WTC11 (cell line): ENCODE data around the gene SRXN1. TPM values are rescaled to one million over a fixed set of nuclear protein-coding genes. Genes with fewer than 3 reads are reported as not detected.
A peak's percentile ranks its signal among the peaks of the same experiment; 100 is the strongest.

Experiments used
- ATAC-seq: fragments of 200-7000 bp; cut with Tn5 transposase; 2 replicates; pipeline ENCODE4 v1.10.0; 2021; ENCODE audit warnings: mild to moderate bottlenecking, moderate library complexity
- CTCF ChIA-PET: fragments of 300-600 bp; sonication (Branson Sonifier 250); formaldehyde crosslinking; loops from one replicate; lab custom pipeline; 2021; ENCODE audit warnings: antibody characterized with exemption; lab: Charles Lee
- POLR2A ChIA-PET: fragments of 350-600 bp; sonication (Branson Sonifier 250); formaldehyde crosslinking; loops from one replicate; lab custom pipeline; 2021; ENCODE audit warnings: antibody characterized with exemption; lab: Charles Lee
- DNase-seq: peaks from one replicate; pipeline ENCODE4 v3.0.0; 2021; ENCODE audit warnings: low spot score
- H3K27ac Mint-ChIP-seq: 2 replicates; pipeline ENCODE4 v1.8.0; 2021; ENCODE audit warnings: mixed read lengths
- H3K27me3 Mint-ChIP-seq: 2 replicates; pipeline ENCODE4 v1.8.0; 2021; ENCODE audit warnings: low read depth, mild to moderate bottlenecking, moderate library complexity, mixed read lengths
- H3K36me3 Mint-ChIP-seq: 2 replicates; pipeline ENCODE4 v1.8.0; 2021; ENCODE audit warnings: mixed read lengths
- H3K4me1 Mint-ChIP-seq: 2 replicates; pipeline ENCODE4 v1.8.0; 2022; ENCODE audit warnings: mixed read lengths
- H3K4me3 Mint-ChIP-seq: 2 replicates; pipeline ENCODE4 v1.8.0; 2021; ENCODE audit warnings: mild to moderate bottlenecking, moderate library complexity, mixed read lengths
- H3K9me3 Mint-ChIP-seq: 2 replicates; pipeline ENCODE4 v1.8.0; 2021; ENCODE audit warnings: mixed read lengths
- ATF6 ChIP-seq: sonication (generic); formaldehyde crosslinking; IDR thresholded peaks from 2 replicates; pipeline ENCODE4 v1.8.1; 2023; ENCODE audit warnings: mild to moderate bottlenecking, missing genetic modification reagents
- CBFB ChIP-seq: sonication (generic); formaldehyde crosslinking; IDR thresholded peaks from 2 replicates; pipeline ENCODE4 v1.8.1; 2022; ENCODE audit warnings: mild to moderate bottlenecking, low read depth, missing genetic modification reagents
- CTCF ChIP-seq: fragments of 200-600 bp; IDR thresholded peaks from 2 replicates; pipeline ENCODE4 v1.8.0; 2022; ENCODE audit warnings: antibody characterized with exemption
- E2F1 ChIP-seq: sonication (generic); formaldehyde crosslinking; IDR thresholded peaks from 2 replicates; pipeline ENCODE4 v1.8.0; 2022; ENCODE audit warnings: mild to moderate bottlenecking, missing genetic modification reagents
- E2F4 ChIP-seq: sonication (generic); formaldehyde crosslinking; IDR thresholded peaks from 2 replicates; pipeline ENCODE4 v1.8.1; 2022; ENCODE audit warnings: low read depth, mild to moderate bottlenecking, moderate library complexity, missing genetic modification reagents, borderline replicate concordance
- EMX1 ChIP-seq: fragments of 250-450 bp; sonication (Bioruptor Pico); IDR thresholded peaks from 2 replicates; pipeline ENCODE4 v1.8.0; 2021; ENCODE audit warnings: mild to moderate bottlenecking
- FOXK1 ChIP-seq: sonication (generic); formaldehyde crosslinking; IDR thresholded peaks from 2 replicates; pipeline ENCODE4 v1.8.0; 2022; ENCODE audit warnings: mild to moderate bottlenecking, moderate library complexity, missing genetic modification reagents
- GTF2I ChIP-seq: fragments of 250-450 bp; sonication (Bioruptor Pico); conservative IDR thresholded peaks from 2 replicates; pipeline ENCODE4 v1.4.0; 2021; ENCODE audit warnings: mild to moderate bottlenecking
- HMGXB4 ChIP-seq: sonication (generic); formaldehyde crosslinking; IDR thresholded peaks from 2 replicates; pipeline ENCODE4 v1.8.1; 2023; ENCODE audit warnings: mild to moderate bottlenecking, moderate library complexity, missing genetic modification reagents
- IRF2 ChIP-seq: sonication (generic); formaldehyde crosslinking; IDR thresholded peaks from 2 replicates; pipeline ENCODE4 v1.8.0; 2022; ENCODE audit warnings: low read depth, missing genetic modification reagents, borderline replicate concordance
- JAZF1 ChIP-seq: fragments of 250-450 bp; sonication (Bioruptor Pico); IDR thresholded peaks from 2 replicates; pipeline ENCODE4 v1.9.0; 2021; ENCODE audit warnings: moderate library complexity, mild to moderate bottlenecking, inconsistent platforms
- JUN ChIP-seq: sonication (generic); formaldehyde crosslinking; IDR thresholded peaks from 2 replicates; pipeline ENCODE4 v1.8.0; 2023; ENCODE audit warnings: mild to moderate bottlenecking, missing genetic modification reagents
- KAT7 ChIP-seq: sonication (generic); formaldehyde crosslinking; IDR thresholded peaks from 2 replicates; pipeline ENCODE4 v1.8.1; 2023; ENCODE audit warnings: missing genetic modification reagents, mild to moderate bottlenecking, borderline replicate concordance
- MYBL2 ChIP-seq: sonication (generic); formaldehyde crosslinking; IDR thresholded peaks from 2 replicates; pipeline ENCODE4 v1.8.1; 2023; ENCODE audit warnings: mild to moderate bottlenecking, moderate library complexity, missing genetic modification reagents
- NFE2L1 ChIP-seq: sonication (generic); formaldehyde crosslinking; IDR thresholded peaks from 2 replicates; pipeline ENCODE4 v1.8.1; 2023; ENCODE audit warnings: missing genetic modification reagents
- NR2C2 ChIP-seq: sonication (generic); formaldehyde crosslinking; IDR thresholded peaks from 2 replicates; pipeline ENCODE4 v1.8.0; 2022; ENCODE audit warnings: mild to moderate bottlenecking, missing genetic modification reagents
- NR3C1 ChIP-seq: sonication (generic); formaldehyde crosslinking; conservative IDR thresholded peaks from 2 replicates; pipeline ENCODE4 v1.8.1; 2023; ENCODE audit warnings: low read depth, mild to moderate bottlenecking, missing genetic modification reagents
- SMAD3 ChIP-seq: sonication (generic); formaldehyde crosslinking; IDR thresholded peaks from 2 replicates; pipeline ENCODE4 v1.8.0; 2022; ENCODE audit warnings: missing genetic modification reagents, mild to moderate bottlenecking, borderline replicate concordance
- SOX15 ChIP-seq: fragments of 250-450 bp; sonication (Bioruptor Pico); IDR thresholded peaks from 2 replicates; pipeline ENCODE4 v1.9.0; 2021; ENCODE audit warnings: mild to moderate bottlenecking
- SP1 ChIP-seq: sonication (generic); formaldehyde crosslinking; conservative IDR thresholded peaks from 2 replicates; pipeline ENCODE4 v1.8.1; 2022; ENCODE audit warnings: missing genetic modification reagents
- TEAD1 ChIP-seq: sonication (generic); formaldehyde crosslinking; IDR thresholded peaks from 2 replicates; pipeline ENCODE4 v1.8.0; 2022; ENCODE audit warnings: mild to moderate bottlenecking, missing genetic modification reagents
- ZNF138 ChIP-seq: sonication (generic); formaldehyde crosslinking; conservative IDR thresholded peaks from 2 replicates; pipeline ENCODE4 v1.8.1; 2022; ENCODE audit warnings: mild to moderate bottlenecking, moderate library complexity, missing genetic modification reagents
- ZNF281 ChIP-seq: sonication (generic); formaldehyde crosslinking; IDR thresholded peaks from 2 replicates; pipeline ENCODE4 v1.8.0; 2023; ENCODE audit warnings: mild to moderate bottlenecking, missing genetic modification reagents
- ZNF317 ChIP-seq: sonication (generic); formaldehyde crosslinking; IDR thresholded peaks from 2 replicates; pipeline ENCODE4 v1.8.1; 2023; ENCODE audit warnings: low read depth, mild to moderate bottlenecking, moderate library complexity, missing genetic modification reagents, borderline replicate concordance
- ZNF416 ChIP-seq: fragments of 250-450 bp; sonication (Bioruptor Pico); IDR thresholded peaks from 2 replicates; pipeline ENCODE4 v1.9.0; 2021; ENCODE audit warnings: mild to moderate bottlenecking, inconsistent platforms
- ZSCAN18 ChIP-seq: fragments of 250-450 bp; sonication (Bioruptor Pico); IDR thresholded peaks from 2 replicates; pipeline ENCODE4 v2.1.2; 2022; ENCODE audit warnings: mild to moderate bottlenecking, moderate library complexity
- total RNA-seq: library from RNA; stranded (reverse); gene quantifications from 3 replicates; pipeline ENCODE4 v1.2.3, GENCODE V29; 2021

Gene SRXN1
- total RNA-seq, 1 experiment from 2014 or later, result 23.0 TPM

- peaks cover 31% of the 10 kb centered on the region for H3K36me3 Mint-ChIP-seq
- peak; percentile 92 for DNase-seq
- POLR2A ChIA-PET, result interaction anchor here (0.6 to 1.3 kb wide), 7 partner anchors 8 to 265 kb away, joined by 3 to 6 read pairs (median 4); partner anchors contain the start of genes CSNK2A1, RBCK1 and TRIB3
- H3K9me3 Mint-ChIP-seq, result no peaks in the 10 kb centered on the region
- H3K4me3 Mint-ChIP-seq, result no peak overlapping the region
- no peaks in the 10 kb centered on the region; the same call in 1 of the 2 replicates for H3K27me3 Mint-ChIP-seq
- CTCF ChIA-PET, result interaction anchor here (0.5 to 4.8 kb wide), 78 partner anchors 8 to 463 kb away, joined by 3 to 136 read pairs (median 5); partner anchors contain the start of genes CSNK2A1, SCRT2, SLC52A3 and TBC1D20
- peak; percentile 86 for ATAC-seq
- peak overlapping the region; percentile 45 for H3K27ac Mint-ChIP-seq
- peaks cover 15% of the 10 kb centered on the region for H3K4me1 Mint-ChIP-seq
- no peak for TF ChIP-seq E2F4 (CRISPR knock-in tag)
- TF ChIP-seq IRF2 (CRISPR knock-in tag), result no peak
- TF ChIP-seq CBFB (CRISPR knock-in tag), result 0 out of 2 replicates have a peak, but pooled peaks have one; percentile 45
- no peak for TF ChIP-seq FOXK1 (CRISPR knock-in tag)
- TF ChIP-seq GTF2I (CRISPR knock-in tag), result no peak
- no peak for TF ChIP-seq JUN
- no peak for TF ChIP-seq KAT7 (CRISPR knock-in tag)
- TF ChIP-seq ZSCAN18 (CRISPR knock-in tag), result no peak
- no peak for TF ChIP-seq SMAD3
- no peak for TF ChIP-seq E2F1 (CRISPR knock-in tag)
- no peak for TF ChIP-seq MYBL2 (CRISPR knock-in tag)
- TF ChIP-seq SOX15, result no peak
- peak; percentile 97 for TF ChIP-seq CTCF
- no peak for TF ChIP-seq ZNF317
- TF ChIP-seq EMX1 (CRISPR knock-in tag), result no peak
- TF ChIP-seq SP1 (CRISPR knock-in tag), result peak; percentile 66; the same call in 1 of the 2 replicates
- 0 out of 2 replicates have a peak, but pooled peaks have one; percentile 34 for TF ChIP-seq NFE2L1
- peak; percentile 75 for TF ChIP-seq HMGXB4 (CRISPR knock-in tag)
- no peak for TF ChIP-seq NR2C2
- TF ChIP-seq ZNF416, result no peak
- no peak for TF ChIP-seq ZNF281 (CRISPR knock-in tag)
- TF ChIP-seq ZNF138 (CRISPR knock-in tag), result no peak
- no peak for TF ChIP-seq NR3C1 (CRISPR knock-in tag)
- no peak for TF ChIP-seq JAZF1
- TF ChIP-seq TEAD1, result no peak
- no peak for TF ChIP-seq ATF6 (CRISPR knock-in tag)
These were observed 7.5 kb downstream of the SRXN1 start for GRCh38 chr20:645318-646106.
